Erythroblast (primary cell): ENCODE measurements around the gene LRP11.

Source experiments
- DNase-seq, 2 experiments: peaks; one replicate each; lab custom pipeline; 2025; lab: John Stamatoyannopoulos, UW
- GATA1 ChIP-seq: IDR thresholded peaks from 2 replicates; pipeline ENCODE4 v1.6.1; 2011; ENCODE audit warnings: low read depth, mild to moderate bottlenecking, control low read depth, low read length, moderate library complexity
- POLR2A ChIP-seq: IDR thresholded peaks from 2 replicates; pipeline ENCODE4 v1.6.1; 2011; ENCODE audit warnings: mild to moderate bottlenecking, low read length

LRP11 gene

GRCh38 chr6:149806127-149806526 lies 58.0 kb downstream of the LRP11 start:
- DNase-seq = no peak
- no peak for TF ChIP-seq GATA1
- TF ChIP-seq POLR2A = no peak

GRCh38 chr6:149783551-149783950 lies 80.6 kb downstream of the LRP11 start:
- no peak for DNase-seq
- no peak for TF ChIP-seq GATA1
- no peak for TF ChIP-seq POLR2A

- TF ChIP-seq GATA1 = no peak
- no peak for TF ChIP-seq POLR2A
Measured at GRCh38 chr6:149782337-149782736, 81.8 kb downstream of the LRP11 start.

GRCh38 chr6:149781715-149782114 lies 82.4 kb downstream of the LRP11 start:
- TF ChIP-seq POLR2A = no peak
- no peak for TF ChIP-seq GATA1
- DNase-seq = no peak

More at GRCh38 chr6:149782337-149782736, 81.8 kb downstream of the LRP11 start:
- DNase-seq = no peak

- no peak for DNase-seq
- no peak for TF ChIP-seq POLR2A
- TF ChIP-seq GATA1 = no peak
Measured at GRCh38 chr6:149779644-149779963, 84.6 kb downstream of the LRP11 start.

GRCh38 chr6:149777624-149778023 lies 86.5 kb downstream of the LRP11 start:
- no peak for TF ChIP-seq GATA1
- no peak for TF ChIP-seq POLR2A

GRCh38 chr6:149771925-149772324 lies 92.2 kb downstream of the LRP11 start:
- no peak for DNase-seq
- TF ChIP-seq POLR2A (no peak), GATA1 (no peak)

More at GRCh38 chr6:149777624-149778023, 86.5 kb downstream of the LRP11 start:
- DNase-seq = no peak

- no peak for TF ChIP-seq GATA1
- no peak for TF ChIP-seq POLR2A
Measured at GRCh38 chr6:149771185-149771584, 93.0 kb downstream of the LRP11 start.

GRCh38 chr6:149769676-149770075 lies 94.5 kb downstream of the LRP11 start:
- DNase-seq = no peak
- TF ChIP-seq POLR2A (no peak), GATA1 (no peak)

More at GRCh38 chr6:149771185-149771584, 93.0 kb downstream of the LRP11 start:
- no peak for DNase-seq
